H1 (cell line): ENCODE results near the gene BRCC3. TPM values are rescaled to one million over a fixed set of nuclear protein-coding genes. Genes with fewer than 3 reads are reported as not detected.

ENCODE experiments used
- CTCF ChIA-PET: fragments of 300-600 bp; sonication (Branson Sonifier 250); formaldehyde crosslinking; loops from one replicate; lab custom pipeline; 2021; ENCODE audit not compliant: partially characterized antibody; lab: Charles Lee
- POLR2A ChIA-PET: fragments of 300-600 bp; sonication (Branson Sonifier 250); formaldehyde crosslinking; loops from one replicate; lab custom pipeline; 2021; ENCODE audit warnings: inconsistent platforms; ENCODE audit not compliant: partially characterized antibody; lab: Charles Lee
- DNase-seq, 2 experiments: peaks; one replicate each; pipeline versions ENCODE4 v3.0.0 to v3.0.0-alpha.2; 2010 to 2022; ENCODE audit warnings: low spot score in 2 of 2, low read depth in 1 of 2, mixed read lengths in 1 of 2
- FAIRE-seq: peaks from 2 replicates; lab custom pipeline; 2011; peaks lifted over from hg19 to GRCh38; lab: Jason Lieb, UNC
- H2AFZ ChIP-seq: 2 replicates; pipeline ENCODE4 v1.8.1; 2012; ENCODE audit warnings: low read length, inconsistent platforms
- H2AK5ac ChIP-seq: 2 replicates; pipeline ENCODE4 v1.6.1; 2013; ENCODE audit warnings: low read depth, low read length
- H2BK120ac ChIP-seq: replicated peaks from 2 replicates; pipeline ENCODE3; 2013; ENCODE audit warnings: low read depth, low read length, inconsistent platforms
- H2BK12ac ChIP-seq: 2 replicates; pipeline ENCODE4 v1.6.1; 2013; ENCODE audit warnings: low read depth, low read length
- H2BK15ac ChIP-seq: 2 replicates; pipeline ENCODE4 v1.6.1; 2013; ENCODE audit warnings: low read length
- H2BK20ac ChIP-seq: 2 replicates; pipeline ENCODE4 v1.6.1; 2013; ENCODE audit warnings: low read length
- H2BK5ac ChIP-seq: 2 replicates; pipeline ENCODE4 v1.6.1; 2013; ENCODE audit warnings: low read depth, low read length
- H3K14ac ChIP-seq: 2 replicates; pipeline ENCODE4 v1.6.1; 2013; ENCODE audit warnings: inconsistent platforms; ENCODE audit not compliant: insufficient read length
- H3K18ac ChIP-seq: 2 replicates; pipeline ENCODE4 v1.6.1; 2013; ENCODE audit warnings: low read length; ENCODE audit errors: extremely low read depth
- H3K23ac ChIP-seq: 2 replicates; pipeline ENCODE4 v1.6.1; 2013; ENCODE audit warnings: inconsistent platforms; ENCODE audit not compliant: insufficient read length
- H3K23me2 ChIP-seq: 2 replicates; pipeline ENCODE4 v1.6.1; 2013; ENCODE audit warnings: low read depth, low read length
- H3K27ac ChIP-seq: 2 replicates; pipeline ENCODE4 v1.6.1; 2011; ENCODE audit warnings: low read depth, low read length, inconsistent platforms
- H3K27me3 ChIP-seq, 4 experiments: replicated peaks in 1 of 4; 1 replicate in 1 of 4; 2 replicates in 3 of 4; pipeline versions ENCODE4 v1.6.1 to v1.8.1; 2011 to 2013; ENCODE audit warnings: low read length in 3 of 4, mild to moderate bottlenecking in 3 of 4, inconsistent platforms in 2 of 4, mixed read lengths in 2 of 4, moderate library complexity in 1 of 4; ENCODE audit not compliant: control insufficient read depth in 3 of 4, insufficient read depth in 3 of 4; ENCODE audit errors: extremely low read depth in 1 of 4
- H3K36me3 ChIP-seq, 4 experiments: 2 replicates each; pipeline versions ENCODE4 v1.6.1 to v1.8.1; 2011 to 2013; ENCODE audit warnings: mild to moderate bottlenecking in 4 of 4, low read length in 3 of 4, moderate library complexity in 2 of 4, control low read depth in 1 of 4, inconsistent platforms in 1 of 4; ENCODE audit not compliant: insufficient read depth in 4 of 4, control insufficient read depth in 2 of 4
- H3K4ac ChIP-seq: replicated peaks from 2 replicates; pipeline ENCODE3; 2013; ENCODE audit warnings: low read length, low read depth, mixed read lengths, inconsistent platforms; ENCODE audit not compliant: insufficient read length
- H3K4me1 ChIP-seq, 4 experiments: replicated peaks in 1 of 4; 1 replicate in 1 of 4; 2 replicates in 3 of 4; pipeline versions ENCODE4 v1.6.1 to v1.8.1; 2011 to 2013; ENCODE audit warnings: low read length in 3 of 4, inconsistent platforms in 2 of 4, mixed read lengths in 1 of 4; ENCODE audit not compliant: insufficient read depth in 4 of 4, control insufficient read depth in 3 of 4
- H3K4me2 ChIP-seq, 2 experiments: 2 replicates each; pipeline versions ENCODE4 v1.6.1 to v1.8.1; 2011 to 2013; ENCODE audit warnings: low read depth in 2 of 2, low read length in 2 of 2, control low read depth in 1 of 2, inconsistent platforms in 1 of 2, mild to moderate bottlenecking in 1 of 2; ENCODE audit not compliant: insufficient read depth in 1 of 2
- H3K4me3 ChIP-seq, 4 experiments: fragments of 200-600, 300-600 bp in 1 of 4; sonication (generic), shearing (Covaris generic), sonication (Bioruptor Twin) in 1 of 4; 2 replicates each; pipeline versions ENCODE4 v1.5.1 to v1.8.1; 2011 to 2016; ENCODE audit warnings: low read length in 4 of 4, low read depth in 3 of 4, control low read depth in 2 of 4, inconsistent platforms in 2 of 4, mild to moderate bottlenecking in 2 of 4, mixed read lengths in 1 of 4, moderate library complexity in 1 of 4; ENCODE audit not compliant: insufficient read depth in 2 of 4; ENCODE audit errors: extremely low read depth in 1 of 4
- H3K56ac ChIP-seq: replicated peaks from 2 replicates; pipeline ENCODE3; 2013; ENCODE audit warnings: low read depth, mild to moderate bottlenecking, mixed read lengths, low read length, inconsistent platforms; ENCODE audit not compliant: insufficient read length
- H3K79me1 ChIP-seq: 2 replicates; pipeline ENCODE4 v1.6.1; 2013; ENCODE audit warnings: low read depth, low read length, control low read depth
- H3K79me2 ChIP-seq, 2 experiments: 2 replicates each; pipeline versions ENCODE4 v1.6.1 to v1.8.1; 2012 to 2013; ENCODE audit warnings: low read length in 2 of 2, mild to moderate bottlenecking in 2 of 2, inconsistent platforms in 1 of 2; ENCODE audit not compliant: insufficient read depth in 2 of 2, control insufficient read depth in 1 of 2
- H3K9ac ChIP-seq, 4 experiments: replicated peaks in 1 of 4; 1 replicate in 1 of 4; 2 replicates in 3 of 4; pipeline versions ENCODE4 v1.6.1 to v1.8.1; 2011 to 2013; ENCODE audit warnings: low read depth in 3 of 4, low read length in 3 of 4, control low read depth in 2 of 4, mild to moderate bottlenecking in 2 of 4, moderate library complexity in 2 of 4, inconsistent platforms in 1 of 4; ENCODE audit errors: extremely low read depth in 1 of 4
- H3K9me3 ChIP-seq, 2 experiments: 2 replicates each; pipeline versions ENCODE4 v1.6.1 to v1.8.1; 2012 to 2013; ENCODE audit warnings: mild to moderate bottlenecking in 2 of 2, moderate library complexity in 2 of 2, control low read depth in 1 of 2, inconsistent platforms in 1 of 2, low read depth in 1 of 2, low read length in 1 of 2, mixed read lengths in 1 of 2; ENCODE audit not compliant: insufficient read depth in 2 of 2
- H4K20me1 ChIP-seq, 2 experiments: replicated peaks in 1 of 2; 2 replicates each; pipeline versions ENCODE3 to v1.8.1; 2011 to 2013; ENCODE audit warnings: inconsistent platforms in 2 of 2, low read length in 2 of 2, mild to moderate bottlenecking in 1 of 2; ENCODE audit not compliant: insufficient read depth in 2 of 2, control insufficient read depth in 1 of 2
- H4K5ac ChIP-seq: 2 replicates; pipeline ENCODE4 v1.6.1; 2013; ENCODE audit warnings: low read length, low read depth, mixed read lengths, inconsistent platforms; ENCODE audit not compliant: insufficient read length
- H4K8ac ChIP-seq: 2 replicates; pipeline ENCODE4 v1.8.0; 2013; ENCODE audit warnings: mild to moderate bottlenecking, moderate library complexity, low read length, inconsistent platforms; ENCODE audit not compliant: insufficient read depth; ENCODE audit errors: extremely low read depth
- H4K91ac ChIP-seq: replicated peaks from 2 replicates; pipeline ENCODE3; 2013; ENCODE audit warnings: low read length, mixed read lengths, inconsistent platforms; ENCODE audit not compliant: insufficient read length
- SP1 ChIP-seq: IDR thresholded peaks from 2 replicates; pipeline ENCODE4 v1.6.1; 2011; ENCODE audit warnings: low read depth, low read length
- polyA plus RNA-seq, 7 experiments: library from polyadenylated mRNA; depleted of rRNA in 3 of 7; stranded (reverse) in 5 of 7; unstranded in 2 of 7; fragments of >200 nt in 5 of 7; fragments of 200-250 nt in 2 of 7; gene quantifications; 1 replicate in 5 of 7; 2 replicates in 1 of 7; 4 replicates in 1 of 7; pipeline versions ENCODE4 v1.2.1 to v1.2.3, GENCODE V29; 2011 to 2013; ENCODE audit warnings: missing spikeins in 2 of 7, mixed read lengths in 2 of 7
- total RNA-seq: library from RNA; stranded (reverse); fragmentation: NEBNext Ultra II Directional; extraction: Animal tissue kit (Norgen Biotek cat#: 25700); gene quantifications from 2 replicates; pipeline ENCODE4 v1.2.1, GENCODE V29; 2021

The BRCC3 gene
- total and polyA plus RNA-seq, 2 of the 8 experiments (the other 6 are each of a cell fraction or from before 2014, with no cell fraction given), result 13.1 to 23.2 TPM

DNA sequence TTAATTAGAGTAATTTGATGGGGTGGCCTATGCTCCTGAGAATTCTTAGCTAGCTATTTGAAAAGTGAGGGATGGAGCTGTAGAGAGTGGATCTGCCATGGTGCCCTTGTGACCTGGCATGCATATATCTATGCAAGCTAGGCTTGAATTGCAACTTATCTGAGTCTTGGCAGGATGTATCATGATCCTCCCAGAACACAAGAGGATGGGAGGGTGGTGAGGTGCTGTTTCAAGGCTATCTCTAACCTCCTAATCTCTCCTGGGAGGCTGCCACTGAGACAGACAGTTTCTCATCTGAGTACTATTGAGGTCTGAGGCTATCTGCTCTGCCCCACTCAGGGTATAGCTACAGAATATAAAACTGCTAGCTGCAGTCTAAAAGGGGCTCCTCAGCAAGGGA, 56.6 kb downstream of the BRCC3 start:
- H4K5ac ChIP-seq, result no peak overlapping the region
- no peak overlapping the region for H3K14ac ChIP-seq
- no peaks in the 10 kb centered on the region for H3K79me2 ChIP-seq
- no peaks in the 10 kb centered on the region for H3K36me3 ChIP-seq
- H3K4me1 ChIP-seq, result no peaks in the 10 kb centered on the region
- H3K23me2 ChIP-seq, result no peaks in the 10 kb centered on the region
- H3K9ac ChIP-seq, result no peak overlapping the region
- no peak overlapping the region for H2BK15ac ChIP-seq
- H2AFZ ChIP-seq, result no peak overlapping the region
- H2BK5ac ChIP-seq, result no peak overlapping the region
- no peak overlapping the region for H2BK20ac ChIP-seq
- no peak overlapping the region for H3K4me2 ChIP-seq
- no peak overlapping the region for H3K27ac ChIP-seq
- H3K4me3 ChIP-seq, result no peak overlapping the region
- H2BK12ac ChIP-seq, result no peak overlapping the region
- no peaks in the 10 kb centered on the region for H3K79me1 ChIP-seq
- no peak overlapping the region for H3K23ac ChIP-seq
- FAIRE-seq (no peak), DNase-seq (no peak)
- no peak overlapping the region for H2AK5ac ChIP-seq
- H4K91ac ChIP-seq, result no peak overlapping the region
- no peaks in the 10 kb centered on the region for H3K9me3 ChIP-seq
- no peak overlapping the region for H2BK120ac ChIP-seq
- no peak overlapping the region for H3K4ac ChIP-seq
- POLR2A ChIA-PET, result no interaction called here
- no peak for TF ChIP-seq SP1
- TF ChIP-seq, all 59 proteins: peak for 0
- CTCF ChIA-PET, result interaction anchor here (1.9 kb wide), 1 partner anchor 34 kb away, joined by 4 read pairs; no protein-coding TSS in a partner anchor
- Histone ChIP-seq H4K8ac (no peak overlapping the region), H3K18ac (no peak overlapping the region), H4K20me1 (no peaks in the 10 kb centered on the region), H3K56ac (no peak overlapping the region), H3K27me3 (no peaks in the 10 kb centered on the region)
